H1 (cell line): ENCODE measurements around the gene GPC1. TPM values are rescaled to one million over a fixed set of nuclear protein-coding genes. Genes with fewer than 3 reads are reported as not detected.

Source experiments
- CTCF ChIA-PET: fragments of 300-600 bp; sonication (Branson Sonifier 250); formaldehyde crosslinking; loops from one replicate; lab custom pipeline; 2021; ENCODE audit not compliant: partially characterized antibody; lab: Charles Lee
- POLR2A ChIA-PET: fragments of 300-600 bp; sonication (Branson Sonifier 250); formaldehyde crosslinking; loops from one replicate; lab custom pipeline; 2021; ENCODE audit warnings: inconsistent platforms; ENCODE audit not compliant: partially characterized antibody; lab: Charles Lee
- DNase-seq, 2 experiments: peaks; one replicate each; pipeline versions ENCODE4 v3.0.0 to v3.0.0-alpha.2; 2010 to 2022; ENCODE audit warnings: low spot score in 2 of 2, low read depth in 1 of 2, mixed read lengths in 1 of 2
- FAIRE-seq: peaks from 2 replicates; lab custom pipeline; 2011; peaks lifted over from hg19 to GRCh38; lab: Jason Lieb, UNC
- H2AFZ ChIP-seq: 2 replicates; pipeline ENCODE4 v1.8.1; 2012; ENCODE audit warnings: low read length, inconsistent platforms
- H2AK5ac ChIP-seq: 2 replicates; pipeline ENCODE4 v1.6.1; 2013; ENCODE audit warnings: low read depth, low read length
- H2BK120ac ChIP-seq: replicated peaks from 2 replicates; pipeline ENCODE3; 2013; ENCODE audit warnings: low read depth, low read length, inconsistent platforms
- H2BK12ac ChIP-seq: 2 replicates; pipeline ENCODE4 v1.6.1; 2013; ENCODE audit warnings: low read depth, low read length
- H2BK15ac ChIP-seq: 2 replicates; pipeline ENCODE4 v1.6.1; 2013; ENCODE audit warnings: low read length
- H2BK20ac ChIP-seq: 2 replicates; pipeline ENCODE4 v1.6.1; 2013; ENCODE audit warnings: low read length
- H2BK5ac ChIP-seq: 2 replicates; pipeline ENCODE4 v1.6.1; 2013; ENCODE audit warnings: low read depth, low read length
- H3K14ac ChIP-seq: 2 replicates; pipeline ENCODE4 v1.6.1; 2013; ENCODE audit warnings: inconsistent platforms; ENCODE audit not compliant: insufficient read length
- H3K18ac ChIP-seq: 2 replicates; pipeline ENCODE4 v1.6.1; 2013; ENCODE audit warnings: low read length; ENCODE audit errors: extremely low read depth
- H3K23ac ChIP-seq: 2 replicates; pipeline ENCODE4 v1.6.1; 2013; ENCODE audit warnings: inconsistent platforms; ENCODE audit not compliant: insufficient read length
- H3K23me2 ChIP-seq: 2 replicates; pipeline ENCODE4 v1.6.1; 2013; ENCODE audit warnings: low read depth, low read length
- H3K27ac ChIP-seq: 2 replicates; pipeline ENCODE4 v1.6.1; 2011; ENCODE audit warnings: low read depth, low read length, inconsistent platforms
- H3K27me3 ChIP-seq, 4 experiments: replicated peaks in 1 of 4; 1 replicate in 1 of 4; 2 replicates in 3 of 4; pipeline versions ENCODE4 v1.6.1 to v1.8.1; 2011 to 2013; ENCODE audit warnings: low read length in 3 of 4, mild to moderate bottlenecking in 3 of 4, inconsistent platforms in 2 of 4, mixed read lengths in 2 of 4, moderate library complexity in 1 of 4; ENCODE audit not compliant: control insufficient read depth in 3 of 4, insufficient read depth in 3 of 4; ENCODE audit errors: extremely low read depth in 1 of 4
- H3K36me3 ChIP-seq, 4 experiments: 2 replicates each; pipeline versions ENCODE4 v1.6.1 to v1.8.1; 2011 to 2013; ENCODE audit warnings: mild to moderate bottlenecking in 4 of 4, low read length in 3 of 4, moderate library complexity in 2 of 4, control low read depth in 1 of 4, inconsistent platforms in 1 of 4; ENCODE audit not compliant: insufficient read depth in 4 of 4, control insufficient read depth in 2 of 4
- H3K4ac ChIP-seq: replicated peaks from 2 replicates; pipeline ENCODE3; 2013; ENCODE audit warnings: low read length, low read depth, mixed read lengths, inconsistent platforms; ENCODE audit not compliant: insufficient read length
- H3K4me1 ChIP-seq, 4 experiments: replicated peaks in 1 of 4; 1 replicate in 1 of 4; 2 replicates in 3 of 4; pipeline versions ENCODE4 v1.6.1 to v1.8.1; 2011 to 2013; ENCODE audit warnings: low read length in 3 of 4, inconsistent platforms in 2 of 4, mixed read lengths in 1 of 4; ENCODE audit not compliant: insufficient read depth in 4 of 4, control insufficient read depth in 3 of 4
- H3K4me2 ChIP-seq, 2 experiments: 2 replicates each; pipeline versions ENCODE4 v1.6.1 to v1.8.1; 2011 to 2013; ENCODE audit warnings: low read depth in 2 of 2, low read length in 2 of 2, control low read depth in 1 of 2, inconsistent platforms in 1 of 2, mild to moderate bottlenecking in 1 of 2; ENCODE audit not compliant: insufficient read depth in 1 of 2
- H3K4me3 ChIP-seq, 4 experiments: fragments of 200-600, 300-600 bp in 1 of 4; sonication (generic), shearing (Covaris generic), sonication (Bioruptor Twin) in 1 of 4; 2 replicates each; pipeline versions ENCODE4 v1.5.1 to v1.8.1; 2011 to 2016; ENCODE audit warnings: low read length in 4 of 4, low read depth in 3 of 4, control low read depth in 2 of 4, inconsistent platforms in 2 of 4, mild to moderate bottlenecking in 2 of 4, mixed read lengths in 1 of 4, moderate library complexity in 1 of 4; ENCODE audit not compliant: insufficient read depth in 2 of 4; ENCODE audit errors: extremely low read depth in 1 of 4
- H3K56ac ChIP-seq: replicated peaks from 2 replicates; pipeline ENCODE3; 2013; ENCODE audit warnings: low read depth, mild to moderate bottlenecking, mixed read lengths, low read length, inconsistent platforms; ENCODE audit not compliant: insufficient read length
- H3K79me1 ChIP-seq: 2 replicates; pipeline ENCODE4 v1.6.1; 2013; ENCODE audit warnings: low read depth, low read length, control low read depth
- H3K79me2 ChIP-seq, 2 experiments: 2 replicates each; pipeline versions ENCODE4 v1.6.1 to v1.8.1; 2012 to 2013; ENCODE audit warnings: low read length in 2 of 2, mild to moderate bottlenecking in 2 of 2, inconsistent platforms in 1 of 2; ENCODE audit not compliant: insufficient read depth in 2 of 2, control insufficient read depth in 1 of 2
- H3K9ac ChIP-seq, 4 experiments: replicated peaks in 1 of 4; 1 replicate in 1 of 4; 2 replicates in 3 of 4; pipeline versions ENCODE4 v1.6.1 to v1.8.1; 2011 to 2013; ENCODE audit warnings: low read depth in 3 of 4, low read length in 3 of 4, control low read depth in 2 of 4, mild to moderate bottlenecking in 2 of 4, moderate library complexity in 2 of 4, inconsistent platforms in 1 of 4; ENCODE audit errors: extremely low read depth in 1 of 4
- H3K9me3 ChIP-seq, 2 experiments: 2 replicates each; pipeline versions ENCODE4 v1.6.1 to v1.8.1; 2012 to 2013; ENCODE audit warnings: mild to moderate bottlenecking in 2 of 2, moderate library complexity in 2 of 2, control low read depth in 1 of 2, inconsistent platforms in 1 of 2, low read depth in 1 of 2, low read length in 1 of 2, mixed read lengths in 1 of 2; ENCODE audit not compliant: insufficient read depth in 2 of 2
- H4K20me1 ChIP-seq, 2 experiments: replicated peaks in 1 of 2; 2 replicates each; pipeline versions ENCODE3 to v1.8.1; 2011 to 2013; ENCODE audit warnings: inconsistent platforms in 2 of 2, low read length in 2 of 2, mild to moderate bottlenecking in 1 of 2; ENCODE audit not compliant: insufficient read depth in 2 of 2, control insufficient read depth in 1 of 2
- H4K5ac ChIP-seq: 2 replicates; pipeline ENCODE4 v1.6.1; 2013; ENCODE audit warnings: low read length, low read depth, mixed read lengths, inconsistent platforms; ENCODE audit not compliant: insufficient read length
- H4K8ac ChIP-seq: 2 replicates; pipeline ENCODE4 v1.8.0; 2013; ENCODE audit warnings: mild to moderate bottlenecking, moderate library complexity, low read length, inconsistent platforms; ENCODE audit not compliant: insufficient read depth; ENCODE audit errors: extremely low read depth
- H4K91ac ChIP-seq: replicated peaks from 2 replicates; pipeline ENCODE3; 2013; ENCODE audit warnings: low read length, mixed read lengths, inconsistent platforms; ENCODE audit not compliant: insufficient read length
- ATF2 ChIP-seq: IDR thresholded peaks from 2 replicates; pipeline ENCODE4 v1.6.1; 2012; ENCODE audit warnings: low read length, inconsistent platforms
- BACH1 ChIP-seq: IDR thresholded peaks from 2 replicates; pipeline ENCODE4 v1.6.1; 2012; ENCODE audit warnings: low read length, improper control_type of control experiment
- E2F6 ChIP-seq: IDR thresholded peaks from 2 replicates; pipeline ENCODE4 v1.6.1; 2012; ENCODE audit warnings: inconsistent platforms
- HDAC6 ChIP-seq: IDR thresholded peaks from one replicate; pipeline ENCODE4 v1.7.1; 2012; ENCODE audit warnings: low read depth, mild to moderate bottlenecking, inconsistent platforms, low read length, moderate library complexity
- KDM5A ChIP-seq: fragments of 200-600 bp; IDR thresholded peaks from 2 replicates; pipeline ENCODE4 v1.7.1; 2012; ENCODE audit warnings: mild to moderate bottlenecking, low read length, inconsistent platforms, mixed read lengths
- NANOG ChIP-seq: IDR thresholded peaks from 2 replicates; pipeline ENCODE4 v1.6.1; 2011; ENCODE audit warnings: low read length, low read depth, mild to moderate bottlenecking, inconsistent platforms; ENCODE audit not compliant: insufficient read depth, poor library complexity, severe bottlenecking
- NRF1 ChIP-seq: IDR thresholded peaks from 2 replicates; pipeline ENCODE4 v1.6.1; 2011; ENCODE audit warnings: mild to moderate bottlenecking, low read depth, low read length, improper control_type of control experiment
- SP2 ChIP-seq: IDR thresholded peaks from 2 replicates; pipeline ENCODE4 v1.6.1; 2012; ENCODE audit warnings: mild to moderate bottlenecking, low read length, inconsistent platforms
- TAF1 ChIP-seq: IDR thresholded peaks from 2 replicates; pipeline ENCODE4 v1.6.1; 2011; ENCODE audit warnings: mild to moderate bottlenecking, low read depth, low read length
- TCF12 ChIP-seq: IDR thresholded peaks from 2 replicates; pipeline ENCODE4 v1.6.1; 2011; ENCODE audit warnings: low read depth, mild to moderate bottlenecking, low read length
- TEAD4 ChIP-seq: IDR thresholded peaks from 2 replicates; pipeline ENCODE4 v1.6.1; 2012; ENCODE audit warnings: low read depth, low read length, inconsistent platforms, mixed read lengths
- WGBS, 2 experiments: shearing (Covaris generic) in 1 of 2; methylation state at CpG; one replicate each; pipeline versions ENCODE4 v1.1.6 to v1.1.7; 2013 to 2015; ENCODE audit warnings: low lambda C conversion rate in 2 of 2, mixed read lengths in 2 of 2, inconsistent platforms in 1 of 2, low coverage in 1 of 2, missing lambda C conversion rate in 1 of 2; ENCODE audit not compliant: insufficient replicate concordance in 2 of 2, insufficient coverage in 1 of 2, insufficient read length in 1 of 2; ENCODE audit errors: extremely low coverage in 1 of 2, missing lambda C conversion rate in 1 of 2; 5-methylcytosine and 5-hydroxymethylcytosine counted together
- polyA plus RNA-seq, 7 experiments: library from polyadenylated mRNA; depleted of rRNA in 3 of 7; stranded (reverse) in 5 of 7; unstranded in 2 of 7; fragments of >200 nt in 5 of 7; fragments of 200-250 nt in 2 of 7; gene quantifications; 1 replicate in 5 of 7; 2 replicates in 1 of 7; 4 replicates in 1 of 7; pipeline versions ENCODE4 v1.2.1 to v1.2.3, GENCODE V29; 2011 to 2013; ENCODE audit warnings: missing spikeins in 2 of 7, mixed read lengths in 2 of 7
- total RNA-seq: library from RNA; stranded (reverse); fragmentation: NEBNext Ultra II Directional; extraction: Animal tissue kit (Norgen Biotek cat#: 25700); gene quantifications from 2 replicates; pipeline ENCODE4 v1.2.1, GENCODE V29; 2021

Gene GPC1
- total and polyA plus RNA-seq, 2 of the 8 experiments (the other 6 are each of a cell fraction or from before 2014, with no cell fraction given): 21.9 to 28.3 TPM

GRCh38 chr2:240461471-240462072 lies 26.1 kb downstream of the GPC1 start:
- POLR2A ChIA-PET: interaction anchor here (0.6 kb wide), 1 partner anchor 334 kb away, joined by 4 read pairs; no protein-coding TSS in a partner anchor
- peaks cover 0 to 13% (median 5%) of the 10 kb centered on the region in 4 experiments; a peak in 5 of 8 replicates for H3K36me3 ChIP-seq
- no peaks in the 10 kb centered on the region for H3K23me2 ChIP-seq
- no peak for TF ChIP-seq HDAC6
- TF ChIP-seq TEAD4: no peak
- no peak for TF ChIP-seq TCF12
- TF ChIP-seq KDM5A: no peak
- TF ChIP-seq TAF1: no peak
- no peak for TF ChIP-seq NRF1
- TF ChIP-seq BACH1: no peak
- TF ChIP-seq E2F6: no peak
- no peak for TF ChIP-seq ATF2
- TF ChIP-seq SP2: no peak
- TF ChIP-seq NANOG: no peak

More at GRCh38 chr2:240461471-240462072, 26.1 kb downstream of the GPC1 start:
- CTCF ChIA-PET: interaction anchor here (0.6 to 1.2 kb wide), 3 partner anchors 8 to 30 kb away, joined by 3 to 4 read pairs (median 3); no protein-coding TSS in a partner anchor
- Histone ChIP-seq H3K18ac (no peak overlapping the region), H2BK20ac (no peak overlapping the region), H3K4me3 (no peak overlapping the region), H3K4me2 (no peak overlapping the region), H2BK15ac (no peak overlapping the region), H3K27me3 (peaks cover 0 to 2% (median 0%) of the 10 kb centered on the region in 4 experiments; a peak in 2 of 7 replicates), H3K9ac (no peak overlapping the region), H3K79me2 (no peaks in the 10 kb centered on the region), H3K9me3 (no peaks in the 10 kb centered on the region), H3K56ac (no peak overlapping the region), H3K14ac (no peak overlapping the region), H2AFZ (no peak overlapping the region), H3K23ac (no peak overlapping the region), H3K4me1 (peaks cover 2 to 34% (median 18%) of the 10 kb centered on the region in 4 experiments), H3K4ac (no peak overlapping the region), H4K20me1 (peaks cover 14 to 15% of the 10 kb centered on the region in 2 experiments), H4K5ac (no peak overlapping the region), H2BK12ac (no peak overlapping the region), H2BK120ac (no peak overlapping the region), H3K27ac (no peak overlapping the region), H2AK5ac (no peak overlapping the region), H3K79me1 (no peaks in the 10 kb centered on the region), H4K8ac (peak overlapping the region; percentile 2; the same call in 1 of the 2 replicates), H2BK5ac (no peak overlapping the region), H4K91ac (no peak overlapping the region)
- FAIRE-seq: no peak
- DNase-seq: no peak
- 92% methylated on average over 10 of the region's 17 CpGs; no CpG with 5 or more reads in 1 of the 2 experiments for WGBS, 2 experiments
